GM19372 (cell line): ENCODE data around the gene FAM90A26.
A peak's percentile ranks its signal among the peaks of the same experiment; 100 is the strongest.
"Not testable (repeated sequence)": the region's sequence is repeated elsewhere in the genome, so short reads cannot be mapped to it uniquely, and the experiment has no call there.

Source experiments
- ATAC-seq: cut with Tn5 transposase; IDR thresholded peaks from one replicate; pipeline ENCODE4 v1.9.1; 2021; ENCODE audit warnings: mild to moderate bottlenecking, low read depth, moderate library complexity; ENCODE audit not compliant: unreplicated experiment

The FAM90A26 gene, protein sequence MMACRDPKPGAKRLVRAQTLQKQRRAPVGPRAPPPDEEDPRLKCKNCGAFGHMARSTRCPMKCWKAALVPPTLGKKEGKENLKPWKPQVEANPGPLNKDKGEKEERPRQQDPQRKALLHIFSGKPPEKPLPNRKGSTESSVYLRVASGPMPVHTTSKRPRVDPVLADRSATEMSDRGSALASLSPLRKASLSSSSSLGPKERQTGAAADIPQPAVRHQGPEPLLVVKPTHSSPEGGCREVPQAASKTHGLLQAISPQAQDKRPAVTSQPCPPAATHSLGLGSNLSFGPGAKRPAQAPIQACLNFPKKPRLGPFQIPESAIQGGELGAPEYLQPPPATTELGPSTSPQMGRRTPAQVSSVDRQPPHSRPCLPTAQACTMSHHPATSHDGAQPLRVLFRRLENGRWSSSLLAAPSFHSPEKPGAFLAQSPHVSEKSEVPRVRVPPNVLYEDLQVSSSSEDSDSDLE

DNA sequence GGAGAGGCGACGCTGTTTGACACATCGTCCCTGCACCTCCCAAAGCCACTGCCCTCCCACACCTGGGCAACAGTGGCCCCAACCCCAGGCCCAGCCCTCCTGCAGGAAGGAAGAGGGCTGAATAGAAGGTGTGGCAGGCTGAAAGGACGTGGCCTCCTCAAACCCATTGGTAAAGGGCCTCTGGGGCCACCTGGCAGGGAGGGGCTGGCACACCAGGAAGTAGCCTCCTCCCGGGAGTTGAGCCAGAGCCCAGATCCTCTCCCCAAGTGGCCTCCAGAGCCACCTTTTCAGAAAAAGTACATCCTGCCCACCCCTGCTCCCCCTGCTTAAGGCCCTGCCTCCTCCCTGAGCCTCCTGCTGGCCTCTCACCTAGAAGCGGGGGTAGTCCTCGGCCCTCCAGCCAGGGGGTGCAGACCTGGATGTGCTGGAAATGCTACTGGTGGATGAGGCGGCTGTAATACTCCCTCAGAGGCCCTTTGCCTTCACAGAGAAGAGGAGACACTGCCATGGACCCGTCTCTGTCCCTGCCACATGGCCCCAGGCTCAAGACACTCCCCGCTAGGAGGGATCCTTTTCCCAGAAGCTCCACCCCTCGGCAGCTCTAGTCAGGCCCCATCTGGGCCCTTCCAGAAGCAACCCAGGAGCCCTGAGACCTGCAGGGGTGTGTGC, at the start of gene FAM90A26:
FAM90A26 (plus strand) TSS at position 619 of the 669 bp plus-strand sequence. CDS start 2,764 bp downstream, outside the sequence.
- not testable (repeated sequence) for ATAC-seq

DNA sequence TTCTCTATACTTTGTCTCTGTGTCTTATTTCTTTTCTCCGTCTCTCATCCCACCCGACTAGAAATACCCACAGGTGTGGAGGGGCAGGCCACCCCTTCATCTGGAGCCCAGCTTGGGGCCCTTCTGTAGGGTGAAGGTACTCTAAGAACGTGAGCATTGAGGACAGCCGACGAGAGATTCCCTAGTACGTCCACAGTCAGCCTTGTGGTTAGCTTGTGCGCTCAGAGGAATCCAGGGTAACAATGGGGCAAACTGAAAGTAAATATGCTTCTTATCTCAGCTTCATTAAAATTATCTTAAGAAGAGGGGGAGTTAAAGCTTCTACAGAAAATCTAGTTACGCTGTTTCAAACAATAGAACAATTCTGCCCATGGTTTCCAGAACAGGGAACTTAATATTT, 47.5 kb upstream of the FAM90A26 start:
- not testable (repeated sequence) for ATAC-seq

DNA sequence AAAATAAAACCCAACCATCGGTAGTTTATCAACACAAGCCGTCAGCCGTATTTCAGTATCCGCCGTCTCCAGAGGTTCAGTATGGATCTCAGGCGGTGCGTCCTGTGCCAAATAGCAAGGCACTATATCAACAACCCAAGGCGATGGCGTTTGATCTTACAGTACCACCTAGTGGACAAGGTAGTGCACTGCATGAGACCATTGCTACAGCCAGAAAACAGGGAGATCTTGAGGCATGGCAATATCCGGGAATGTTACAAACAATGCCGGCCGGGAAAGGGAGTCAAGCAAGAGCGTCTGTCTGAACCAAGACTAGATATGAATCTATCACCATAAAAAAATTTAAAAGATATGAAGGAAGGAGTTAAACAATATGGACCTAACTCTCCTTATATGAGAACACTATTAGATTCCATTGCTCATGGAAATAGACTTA, 46.6 kb upstream of the FAM90A26 start:
- not testable (repeated sequence) for ATAC-seq

DNA sequence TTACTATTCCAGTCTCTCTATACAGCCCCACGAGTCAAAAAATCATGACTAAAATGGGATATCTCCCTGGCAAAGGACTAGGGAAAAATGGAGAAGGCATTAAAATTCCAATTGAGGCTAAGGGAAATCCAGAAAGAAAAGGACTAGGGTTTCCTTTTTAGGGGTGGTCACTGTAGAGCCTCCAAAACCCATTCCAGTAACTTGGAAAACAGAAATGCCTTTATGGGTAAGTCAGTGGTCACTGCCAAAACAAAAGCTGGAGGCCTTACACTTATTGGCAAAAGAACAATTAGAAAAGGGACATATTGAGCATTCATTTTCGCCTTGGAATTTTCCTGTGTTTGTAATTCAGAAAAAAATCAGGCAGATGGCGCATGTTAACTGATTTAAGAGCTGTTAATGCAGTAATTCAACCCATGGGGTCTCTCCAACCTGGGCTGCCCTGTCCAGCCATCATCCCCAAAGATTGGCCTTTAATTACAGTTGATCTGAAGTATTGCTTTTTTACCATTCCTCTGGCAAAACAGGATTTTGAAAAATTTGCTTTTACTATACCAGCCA, 44.5 kb upstream of the FAM90A26 start:
- not testable (repeated sequence) for ATAC-seq

DNA sequence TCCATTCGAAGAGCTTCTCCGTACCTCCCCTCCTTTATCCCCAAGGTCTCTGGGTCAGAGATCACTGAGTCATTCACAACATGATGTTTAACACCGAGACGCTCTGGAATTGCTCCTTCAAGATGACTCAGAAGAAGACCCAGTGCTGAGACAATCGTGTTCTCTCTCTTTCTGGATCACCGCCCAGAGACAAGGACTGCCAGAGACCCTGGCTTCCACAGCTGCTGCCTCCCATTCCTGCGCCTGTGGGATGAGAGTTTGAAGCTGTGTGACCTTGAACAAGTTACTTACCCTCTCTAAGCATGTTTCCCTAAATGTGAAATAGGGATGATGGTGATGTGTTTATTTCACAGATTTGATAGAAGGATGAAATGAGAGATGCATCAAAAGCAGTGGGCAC, 38.8 kb upstream of the FAM90A26 start:
- ATAC-seq, result not testable (repeated sequence)

DNA sequence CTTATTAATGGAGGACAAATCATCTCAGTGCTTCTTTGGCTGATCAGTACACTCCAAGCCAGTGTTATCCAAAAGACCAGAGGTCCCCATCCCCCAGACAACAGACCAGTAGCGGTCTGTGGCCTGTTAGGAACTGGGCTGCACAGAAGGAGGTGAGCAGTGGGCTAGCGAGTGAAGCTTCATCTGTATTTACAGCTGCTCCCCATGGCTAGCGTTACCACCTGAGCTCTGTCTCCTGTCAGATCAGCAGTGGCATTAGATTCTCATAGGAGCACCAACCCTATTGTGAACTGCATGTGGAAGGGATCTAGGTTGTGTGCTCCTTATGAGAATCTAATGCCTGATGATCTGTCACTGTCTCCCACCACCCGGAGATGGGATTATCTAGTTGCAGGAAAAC, 37.4 kb upstream of the FAM90A26 start:
- ATAC-seq, result not testable (repeated sequence)

DNA sequence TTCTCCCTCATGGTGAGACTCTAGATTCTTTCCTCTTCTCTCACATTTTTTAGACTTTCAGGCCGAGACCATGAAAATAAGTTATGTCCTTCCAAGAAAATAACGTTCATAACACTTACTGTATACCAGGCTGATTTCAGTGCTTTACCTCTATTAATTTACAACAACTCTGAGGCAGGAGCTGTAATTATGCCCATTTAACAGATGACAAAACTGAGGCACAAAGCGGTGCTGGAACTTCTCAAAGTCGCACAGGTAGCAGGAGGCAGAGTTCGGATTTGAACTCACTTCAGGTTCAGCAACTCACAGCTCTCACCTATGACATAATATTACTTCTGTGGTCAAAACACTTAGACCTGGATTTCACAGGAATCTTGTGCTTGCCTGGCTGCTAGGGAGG, 36.2 kb upstream of the FAM90A26 start:
- not testable (repeated sequence) for ATAC-seq

DNA sequence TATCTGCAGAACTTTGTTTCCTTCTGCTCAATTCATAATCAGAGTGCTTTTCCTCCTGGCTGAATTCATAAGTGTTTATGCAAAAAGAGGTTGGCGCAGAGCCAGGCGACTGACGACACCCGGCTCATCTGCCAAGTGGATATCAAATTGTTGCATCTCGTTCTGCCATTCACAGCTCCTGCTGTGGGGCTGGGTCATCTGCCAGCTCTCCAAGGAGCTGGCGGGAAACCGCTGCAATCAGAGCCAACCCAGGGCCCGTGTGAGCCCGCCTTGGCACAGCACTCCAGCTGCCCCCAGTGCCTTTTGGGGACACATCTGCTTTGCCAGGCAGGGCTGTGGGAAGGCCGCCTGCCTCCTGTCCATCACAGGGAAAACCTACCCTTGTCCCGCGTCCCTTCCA, 35.7 kb upstream of the FAM90A26 start:
- not testable (repeated sequence) for ATAC-seq

DNA sequence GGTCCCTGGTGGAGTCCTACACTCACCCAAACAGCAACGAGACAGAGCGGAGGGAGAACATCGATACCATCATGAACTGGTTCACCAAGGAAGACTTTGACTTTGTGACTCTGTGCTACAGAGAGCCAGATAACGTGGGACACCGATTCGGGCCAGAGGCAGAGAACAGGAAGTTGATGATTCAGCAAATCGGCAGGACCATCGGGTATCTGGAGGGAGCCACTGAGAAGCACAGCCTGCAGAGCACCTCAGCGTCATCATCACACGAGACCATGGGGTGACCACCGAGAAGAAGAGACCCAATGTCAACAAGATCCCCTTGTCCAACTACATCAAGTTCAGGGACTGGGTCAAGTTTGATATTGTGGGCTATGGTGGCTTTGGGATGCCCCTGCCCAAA, 29.2 kb upstream of the FAM90A26 start:
- ATAC-seq, result not testable (repeated sequence)

DNA sequence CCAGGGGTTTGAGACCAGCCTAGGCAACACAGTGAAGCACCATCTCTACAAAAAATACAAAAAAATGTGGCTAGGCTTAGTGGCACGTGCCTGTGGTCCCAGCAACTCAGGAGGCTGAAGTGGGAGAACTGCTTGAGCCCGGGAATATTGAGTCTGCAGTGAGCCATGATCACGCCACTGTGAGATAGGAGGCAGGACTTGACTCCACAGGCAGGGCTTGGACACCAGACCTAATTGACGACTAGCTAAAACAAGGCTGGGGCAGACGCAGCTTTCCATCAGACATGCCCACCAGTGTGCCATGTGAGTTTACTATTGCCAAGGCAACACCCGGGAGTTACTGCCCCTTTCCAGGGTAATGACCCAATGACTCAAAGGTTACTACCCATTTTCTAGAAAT, 27.4 kb upstream of the FAM90A26 start:
- not testable (repeated sequence) for ATAC-seq

DNA sequence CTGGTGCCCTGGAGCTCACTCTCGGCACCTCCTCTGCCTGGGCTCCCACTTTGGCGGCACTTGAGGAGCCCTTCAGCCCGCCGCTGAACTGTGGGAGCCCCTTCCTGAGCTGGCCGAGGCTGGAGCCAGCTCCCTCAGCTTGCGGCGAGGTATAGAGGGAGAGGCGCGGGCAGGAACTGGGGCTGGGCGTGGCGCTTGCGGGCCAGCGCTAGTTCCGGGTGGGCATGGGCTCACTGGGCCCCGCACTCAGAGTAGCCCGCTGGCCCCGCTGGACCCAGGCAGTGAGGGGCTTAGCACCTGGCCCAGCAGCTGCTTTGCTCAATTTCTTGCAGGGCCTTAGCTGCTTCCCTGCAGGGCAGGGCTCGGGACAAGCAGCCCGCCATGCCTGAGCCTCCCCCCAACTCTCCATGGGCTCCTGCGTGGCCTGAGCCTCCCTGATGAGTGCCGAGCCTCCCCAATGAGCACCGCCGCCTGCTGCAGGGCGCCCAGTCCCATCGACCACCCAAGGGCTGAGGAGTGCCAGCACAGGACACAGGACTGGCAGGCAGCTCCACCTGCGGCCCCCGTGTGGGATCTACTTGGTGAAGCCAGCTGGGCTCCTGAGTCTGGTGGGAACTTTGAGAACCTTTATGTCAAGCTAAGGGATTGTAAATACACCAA, 26.7 kb upstream of the FAM90A26 start:
- no peak for ATAC-seq

DNA sequence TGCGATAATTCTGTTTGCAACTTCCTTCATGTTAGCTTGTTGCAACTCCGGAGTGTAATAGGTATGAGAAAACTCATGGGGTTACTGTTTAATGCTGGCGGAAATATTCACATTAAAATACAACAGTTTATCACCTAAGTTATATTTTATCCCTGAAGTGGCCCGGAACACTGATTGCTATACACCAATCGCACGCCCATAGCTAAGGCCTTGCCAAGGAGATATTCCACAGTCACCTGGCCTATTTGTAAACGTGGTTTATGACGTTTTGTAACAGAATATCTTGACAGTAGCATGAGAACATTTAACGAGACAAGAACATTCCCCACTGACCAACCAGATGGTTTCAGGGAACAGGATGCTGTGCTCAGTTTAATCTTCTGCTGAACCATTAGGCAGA, 23.2 kb upstream of the FAM90A26 start:
- no peak for ATAC-seq

DNA sequence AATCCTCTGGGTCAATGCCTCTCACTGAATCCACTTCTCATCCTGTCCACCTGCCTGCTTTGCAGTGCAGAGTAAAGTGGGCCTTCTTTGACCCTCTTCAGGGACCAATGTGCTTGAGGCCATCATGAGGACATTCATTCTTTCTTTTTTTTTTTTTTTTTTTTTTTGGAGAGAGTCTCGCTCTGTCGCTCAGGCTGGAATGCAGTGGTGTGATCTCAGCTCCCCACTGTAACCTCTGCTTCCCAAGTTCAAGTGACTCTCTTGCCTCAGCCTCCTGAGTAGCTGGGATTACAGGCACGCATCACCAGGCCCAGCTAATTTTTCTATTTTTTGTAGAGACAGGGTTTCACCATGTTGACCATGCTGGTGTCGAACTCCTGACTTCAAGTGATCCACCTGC, 22.8 kb upstream of the FAM90A26 start:
- ATAC-seq, result not testable (repeated sequence)

DNA sequence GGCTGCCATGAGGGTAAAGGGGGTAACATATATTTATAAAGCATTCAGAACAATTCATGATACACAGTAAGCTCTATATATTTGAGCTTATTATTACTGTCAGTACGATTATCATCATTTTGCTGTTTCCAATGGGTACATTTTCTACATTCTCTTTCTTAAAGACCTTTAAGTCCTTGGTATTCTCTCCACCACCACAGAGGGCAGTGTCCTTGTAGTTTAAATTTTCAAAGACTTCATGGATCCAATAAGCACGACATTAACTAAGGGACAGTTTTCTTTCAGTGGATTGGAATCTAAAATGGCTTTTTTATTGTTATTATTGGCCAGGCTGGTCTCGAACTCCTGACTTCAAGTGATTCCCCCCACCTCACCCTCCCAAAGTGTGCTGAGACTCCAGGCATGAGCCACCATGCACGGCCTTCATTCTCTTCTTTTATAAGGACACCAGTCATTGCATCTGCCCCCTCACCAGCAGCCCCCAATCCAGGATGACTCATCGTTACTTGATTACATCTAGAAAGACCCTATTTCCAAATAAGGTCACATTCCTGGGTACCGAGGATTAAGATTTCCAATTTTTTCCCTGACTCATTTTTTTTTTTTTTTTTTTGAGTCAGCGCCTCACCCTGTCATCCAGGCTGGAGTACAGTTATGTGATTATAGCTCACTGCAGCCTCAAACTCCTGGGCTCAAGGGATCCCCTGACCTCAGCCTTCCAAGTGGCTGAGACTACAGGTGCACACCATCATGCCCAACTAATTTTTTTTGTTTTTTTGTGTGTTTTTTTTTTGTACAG, 21.4 kb upstream of the FAM90A26 start:
- not testable (repeated sequence) for ATAC-seq

DNA sequence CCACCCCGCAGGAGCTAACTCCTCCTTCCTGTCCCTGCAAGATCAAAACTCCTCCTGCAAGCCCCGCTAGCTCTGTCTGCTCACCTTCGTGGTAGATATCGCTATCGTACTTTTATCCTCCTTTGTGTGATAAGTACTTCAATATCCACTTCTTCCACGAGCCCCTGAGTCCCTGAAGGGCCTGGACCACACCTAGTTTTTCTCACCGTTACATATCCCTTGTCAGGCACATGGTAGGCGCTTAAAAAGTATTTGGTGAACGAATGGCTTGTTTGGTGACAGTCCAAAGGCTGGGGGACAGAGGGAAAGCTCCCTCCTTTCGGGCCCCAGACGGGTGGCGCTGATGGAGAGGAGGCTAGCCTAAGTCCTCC, 18.4 kb upstream of the FAM90A26 start:
- not testable (repeated sequence) for ATAC-seq

DNA sequence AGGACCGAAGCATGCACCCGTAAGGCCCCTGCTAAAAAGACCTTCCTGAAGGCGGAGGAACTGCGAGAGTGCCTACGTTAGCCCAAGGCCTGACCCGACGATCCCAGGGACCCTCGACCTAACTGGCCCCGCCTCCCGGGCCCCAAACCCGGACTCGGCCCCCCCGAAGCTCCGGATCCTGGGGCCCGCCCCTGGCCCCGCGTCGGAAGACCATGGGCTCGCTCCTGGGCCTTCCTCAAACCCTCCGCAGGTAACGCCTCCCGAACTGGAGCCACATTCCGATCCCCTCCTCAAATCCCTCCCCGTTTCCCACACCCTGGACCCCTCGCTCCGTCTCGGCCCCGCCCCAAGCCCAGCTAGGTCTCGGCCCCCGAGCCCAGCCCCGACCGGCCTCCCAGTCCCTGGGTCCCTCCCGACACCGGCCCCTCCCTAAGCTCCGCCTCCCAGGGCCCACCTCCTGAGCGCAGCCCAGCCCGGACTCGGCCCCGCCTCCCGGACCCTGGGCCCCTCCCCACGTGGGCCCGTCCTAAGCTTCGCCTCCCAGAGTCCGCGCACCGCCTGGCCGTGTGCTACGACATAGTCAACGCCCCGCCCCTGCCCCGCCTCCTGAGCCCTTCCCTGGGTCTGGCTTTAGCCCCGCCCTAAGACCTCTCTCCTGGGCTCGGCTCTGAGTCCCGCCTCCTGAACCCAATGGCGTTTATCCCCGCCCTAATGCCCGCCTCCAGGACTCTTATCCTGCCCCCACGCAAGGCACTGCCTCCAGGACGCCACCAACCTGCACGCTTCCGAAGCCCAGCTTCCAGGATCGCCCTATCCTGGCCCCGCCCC, 17.8 kb upstream of the FAM90A26 start:
- ATAC-seq, result peak; percentile 69

DNA sequence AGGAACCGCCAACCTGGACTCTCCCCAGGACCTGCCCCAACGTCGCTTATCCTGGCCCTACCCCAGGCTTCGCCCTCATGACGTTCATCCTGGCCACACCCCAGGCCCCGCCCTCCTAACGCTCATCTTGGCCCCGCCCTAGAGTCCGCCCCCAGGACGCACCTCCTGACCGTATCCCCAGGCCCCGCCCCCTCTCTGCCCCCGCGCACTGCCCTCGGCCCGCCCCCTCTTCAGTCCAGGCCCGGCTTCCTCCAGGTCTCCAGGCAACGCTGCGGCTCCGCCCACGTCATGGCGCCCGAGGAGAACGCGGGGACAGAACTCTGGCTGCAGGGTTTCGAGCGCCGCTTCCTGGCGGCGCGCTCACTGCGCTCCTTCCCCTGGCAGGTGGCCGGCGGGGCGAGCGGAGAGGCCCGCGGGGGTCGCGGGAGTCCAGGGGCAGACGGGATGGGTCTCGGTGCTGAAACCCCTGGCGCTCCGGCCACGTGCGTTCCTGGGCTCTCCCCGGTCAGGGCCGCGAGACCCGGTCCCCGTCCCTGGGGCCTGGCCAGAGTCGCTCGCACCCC, 17.1 kb upstream of the FAM90A26 start:
- ATAC-seq, result peak; percentile 93

DNA sequence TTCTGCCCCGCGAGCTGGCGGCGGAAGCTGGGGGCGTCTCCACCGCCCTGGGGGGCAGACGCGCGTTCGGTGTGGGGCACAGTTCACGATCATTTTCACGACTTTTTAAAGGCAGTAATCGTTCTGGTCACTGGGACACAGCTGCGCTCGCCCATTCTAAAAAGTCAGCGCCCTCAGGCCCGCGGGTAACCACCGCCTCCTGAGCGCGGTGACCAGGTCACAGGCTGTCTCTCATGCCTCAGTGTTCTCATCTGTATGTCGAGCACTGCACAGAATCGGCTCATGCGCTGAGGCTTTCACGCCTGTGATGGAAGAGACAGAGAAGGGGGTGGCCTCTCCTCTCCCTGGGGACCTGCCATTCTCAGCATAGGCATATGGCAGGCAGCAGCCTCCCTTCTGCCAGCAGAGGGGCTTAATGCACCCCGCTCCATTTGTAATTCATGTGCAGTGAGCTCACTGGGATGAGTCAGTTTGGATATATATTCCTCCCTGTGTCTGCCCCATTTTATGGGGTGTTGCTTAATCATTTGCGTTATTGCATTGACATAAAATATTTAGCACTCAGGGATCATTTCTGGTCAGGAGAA, 16.5 kb upstream of the FAM90A26 start:
- not testable (repeated sequence) for ATAC-seq
